Measurements from ENCODE around the gene HES5.

DNA sequence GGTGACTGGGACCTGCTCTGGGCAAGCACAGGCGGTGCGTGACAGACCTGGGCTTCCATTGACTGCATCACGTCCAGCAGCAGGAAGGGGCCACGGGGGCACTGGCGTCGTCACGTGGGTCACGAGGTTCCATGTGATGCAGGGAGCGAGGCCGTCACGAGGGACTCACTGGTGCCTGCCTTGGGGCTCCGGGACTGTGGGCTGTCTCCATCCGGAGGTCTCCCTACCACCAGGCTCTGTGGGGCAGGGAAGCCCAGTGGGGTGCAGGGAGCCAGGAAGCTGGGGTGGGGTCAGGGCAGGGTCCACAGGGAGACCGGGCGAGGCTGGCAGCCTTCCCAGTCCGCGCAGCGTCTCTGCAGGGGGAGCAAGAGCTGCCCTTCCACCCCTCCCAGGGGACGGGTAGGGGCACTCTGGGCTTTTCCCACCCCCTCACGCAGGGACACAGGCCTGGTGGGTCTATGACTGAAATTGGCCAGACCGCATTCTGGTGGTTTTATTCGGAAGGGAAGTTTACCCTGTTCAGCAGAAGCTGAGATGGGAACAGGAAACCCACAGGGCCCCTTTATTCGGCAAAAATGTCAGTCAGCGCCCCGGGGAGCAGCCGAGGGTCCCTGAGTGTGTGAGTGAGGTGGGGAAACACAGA is 25.7 kb upstream of the HES5 start:
- TF ChIP-seq POLR2A (IDR thresholded peaks at IDR 0.05): peak in 1 of 2 donors; percentile 31
- TF ChIP-seq, protein P1, sequence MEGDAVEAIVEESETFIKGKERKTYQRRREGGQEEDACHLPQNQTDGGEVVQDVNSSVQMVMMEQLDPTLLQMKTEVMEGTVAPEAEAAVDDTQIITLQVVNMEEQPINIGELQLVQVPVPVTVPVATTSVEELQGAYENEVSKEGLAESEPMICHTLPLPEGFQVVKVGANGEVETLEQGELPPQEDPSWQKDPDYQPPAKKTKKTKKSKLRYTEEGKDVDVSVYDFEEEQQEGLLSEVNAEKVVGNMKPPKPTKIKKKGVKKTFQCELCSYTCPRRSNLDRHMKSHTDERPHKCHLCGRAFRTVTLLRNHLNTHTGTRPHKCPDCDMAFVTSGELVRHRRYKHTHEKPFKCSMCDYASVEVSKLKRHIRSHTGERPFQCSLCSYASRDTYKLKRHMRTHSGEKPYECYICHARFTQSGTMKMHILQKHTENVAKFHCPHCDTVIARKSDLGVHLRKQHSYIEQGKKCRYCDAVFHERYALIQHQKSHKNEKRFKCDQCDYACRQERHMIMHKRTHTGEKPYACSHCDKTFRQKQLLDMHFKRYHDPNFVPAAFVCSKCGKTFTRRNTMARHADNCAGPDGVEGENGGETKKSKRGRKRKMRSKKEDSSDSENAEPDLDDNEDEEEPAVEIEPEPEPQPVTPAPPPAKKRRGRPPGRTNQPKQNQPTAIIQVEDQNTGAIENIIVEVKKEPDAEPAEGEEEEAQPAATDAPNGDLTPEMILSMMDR (IDR thresholded peaks at IDR 0.05): no peak
